Spleen (tissue), 7 donors: ENCODE measurements around the gene CRYGN.

Experiments
- CTCF ChIP-seq, 11 experiments: fragments of 200-600 bp in 7 of 11; fragments of 450-650 bp in 4 of 11; sonication (generic) in 4 of 11; IDR thresholded peaks in 8 of 11; conservative IDR thresholded peaks in 3 of 11; 1 replicate in 7 of 11; 2 replicates in 4 of 11; pipeline versions ENCODE4 v1.4.0 to v1.8.0; 2016 to 2021; ENCODE audit warnings: antibody characterized with exemption in 11 of 11, inconsistent platforms in 4 of 11, mild to moderate bottlenecking in 1 of 11
- POLR2A ChIP-seq, 3 donors: fragments of 450-650 bp; IDR thresholded peaks; one replicate each; pipeline ENCODE4 v1.5.1; 2017; ENCODE audit warnings: antibody characterized with exemption in 3 of 3, mild to moderate bottlenecking in 1 of 3
- POLR2AphosphoS5 ChIP-seq, 3 donors: sonication (generic); formaldehyde crosslinking; IDR thresholded peaks; one replicate each; pipeline ENCODE4 v1.5.1; 2017; ENCODE audit warnings: antibody characterized with exemption in 3 of 3
- donor health status: DM: no; HTN: no; CAD: no; lungs with moderate emphysema.
- donor health status: DM: no; HTN: no; CAD: no.
- donor health status: DM: no; HTN: no; CAD: no.

- TF ChIP-seq CTCF (IDR thresholded peaks at IDR 0.05 in 8 of 11, conservative IDR thresholded peaks at IDR 0.05 in 3 of 11) (no peak), POLR2AphosphoS5 (IDR thresholded peaks at IDR 0.05) (no peak), POLR2A (IDR thresholded peaks at IDR 0.05) (no peak)
Observed at GRCh38 chr7:151447312-151447711, 7.4 kb upstream of the CRYGN start.
